ENCODE measurements around the gene ZC3H12C. TPM values are rescaled to one million over a fixed set of nuclear protein-coding genes. Genes with fewer than 3 reads are reported as not detected.

ZC3H12C gene
- total RNA-seq, 2 experiments from 2014 or later = 0.05 to 0.17 TPM

- Mint-ChIP-seq H3K27me3 (peaks cover 14% of the 10 kb centered on the region), H3K4me3 (no peak overlapping the region), H3K27ac (no peak overlapping the region), H3K4me1 (ENCODE audit: low read depth) (no peaks in the 10 kb centered on the region), H3K36me3 (ENCODE audit: low read depth) (no peaks in the 10 kb centered on the region), H3K9me3 (no peaks in the 10 kb centered on the region)
- no peak for ATAC-seq (ENCODE audit: poor library complexity)
- TF ChIP-seq CTCF (IDR thresholded peaks at IDR 0.05) = no peak
- no peaks in the 10 kb centered on the region for H3K9me3 ChIP-seq (ENCODE audit: control insufficient read depth in 1 of 2, insufficient read depth in 1 of 2, low read length in 2 of 2)
- CTCF ChIA-PET = no interaction called here
- H3K4me1 ChIP-seq (ENCODE audit: insufficient read depth, low read length) = no peaks in the 10 kb centered on the region
- no peak for DNase-seq
- peaks cover 0 to 3% of the 10 kb centered on the region in 2 experiments for H3K27me3 ChIP-seq (ENCODE audit: control insufficient read depth in 1 of 2, insufficient read depth in 2 of 2, low read length in 2 of 2)
- intact Hi-C loops (cut with DNase I, micrococcal nuclease) = no loop called here
- POLR2A ChIA-PET = no interaction called here
- no peak overlapping the region for H3K27ac ChIP-seq (ENCODE audit: low read depth in 1 of 2, low read length in 2 of 2)
- no peaks in the 10 kb centered on the region for H3K36me3 ChIP-seq (ENCODE audit: insufficient read depth, low read length)
- no peak overlapping the region for H3K4me3 ChIP-seq (ENCODE audit: low read length)
These were observed 18.7 kb upstream of the ZC3H12C start for GRCh38 chr11:110074499-110074898.

- no peaks in the 10 kb centered on the region for H3K36me3 Mint-ChIP-seq (ENCODE audit: low read depth)
- no peak overlapping the region for H3K27ac ChIP-seq (ENCODE audit: low read depth in 1 of 2, low read length in 2 of 2)
- H3K9me3 ChIP-seq (ENCODE audit: control insufficient read depth in 1 of 2, insufficient read depth in 1 of 2, low read length in 2 of 2) = peaks cover 0 to 4% of the 10 kb centered on the region in 2 experiments
- H3K9me3 Mint-ChIP-seq = no peaks in the 10 kb centered on the region
- no peak for ATAC-seq (ENCODE audit: poor library complexity)
- no peaks in the 10 kb centered on the region for H3K4me1 Mint-ChIP-seq (ENCODE audit: low read depth)
- H3K27me3 Mint-ChIP-seq = peaks cover 11% of the 10 kb centered on the region
- POLR2A ChIA-PET = no interaction called here
- H3K4me1 ChIP-seq (ENCODE audit: insufficient read depth, low read length) = no peaks in the 10 kb centered on the region
- H3K36me3 ChIP-seq (ENCODE audit: insufficient read depth, low read length) = no peaks in the 10 kb centered on the region
- TF ChIP-seq CTCF (IDR thresholded peaks at IDR 0.05) = no peak
- peaks cover 0 to 3% of the 10 kb centered on the region in 2 experiments for H3K27me3 ChIP-seq (ENCODE audit: control insufficient read depth in 1 of 2, insufficient read depth in 2 of 2, low read length in 2 of 2)
- H3K4me3 ChIP-seq (ENCODE audit: low read length) = no peak overlapping the region
- H3K4me3 Mint-ChIP-seq = no peak overlapping the region
- no peak overlapping the region for H3K27ac Mint-ChIP-seq
- intact Hi-C loops (cut with DNase I, micrococcal nuclease) = no loop called here
- no peak for DNase-seq
- CTCF ChIA-PET = no interaction called here
These were observed 17.9 kb upstream of the ZC3H12C start for GRCh38 chr11:110075105-110075846.

- ATAC-seq (ENCODE audit: poor library complexity) = no peak
- H3K9me3 Mint-ChIP-seq = no peaks in the 10 kb centered on the region
These were observed 17.4 kb upstream of the ZC3H12C start for GRCh38 chr11:110075847-110076208.

More at GRCh38 chr11:110075847-110076208, 17.4 kb upstream of the ZC3H12C start:
- Mint-ChIP-seq H3K36me3 (ENCODE audit: low read depth) (no peaks in the 10 kb centered on the region), H3K4me1 (ENCODE audit: low read depth) (no peaks in the 10 kb centered on the region), H3K27me3 (peaks cover 11% of the 10 kb centered on the region), H3K27ac (no peak overlapping the region), H3K4me3 (no peak overlapping the region)
- no peak overlapping the region for H3K4me3 ChIP-seq (ENCODE audit: low read length)
- H3K27me3 ChIP-seq (ENCODE audit: control insufficient read depth in 1 of 2, insufficient read depth in 2 of 2, low read length in 2 of 2) = no peaks in the 10 kb centered on the region
- intact Hi-C loops (cut with DNase I, micrococcal nuclease) = no loop called here
- H3K9me3 ChIP-seq (ENCODE audit: control insufficient read depth in 1 of 2, insufficient read depth in 1 of 2, low read length in 2 of 2) = peaks cover 0 to 4% of the 10 kb centered on the region in 2 experiments
- ChIA-PET POLR2A (no interaction called here), CTCF (no interaction called here)
- H3K4me1 ChIP-seq (ENCODE audit: insufficient read depth, low read length) = no peaks in the 10 kb centered on the region
- TF ChIP-seq CTCF (IDR thresholded peaks at IDR 0.05) = no peak
- no peak overlapping the region for H3K27ac ChIP-seq (ENCODE audit: low read depth in 1 of 2, low read length in 2 of 2)
- no peak for DNase-seq
- H3K36me3 ChIP-seq (ENCODE audit: insufficient read depth, low read length) = no peaks in the 10 kb centered on the region
